ENCODE measurements around the gene GALNT2.

The GALNT2 gene

GRCh38 chr1:230148126-230148652, 81.2 kb downstream of the GALNT2 start:
- Histone ChIP-seq H3K4ac (ENCODE audit: low read length) (no peak overlapping the region), H3K9ac (ENCODE audit: low read depth, low read length, poor library complexity) (no peak overlapping the region), H2BK15ac (ENCODE audit: low read length) (no peak overlapping the region), H3K23ac (ENCODE audit: low read depth, low read length, poor library complexity) (no peak overlapping the region), H2BK5ac (ENCODE audit: low read length) (no peak overlapping the region), H2AK5ac (ENCODE audit: low read depth, low read length) (no peak overlapping the region), H3K18ac (ENCODE audit: low read length) (no peak overlapping the region), H3K4me3 (ENCODE audit: low read length in 2 of 2) (no peak overlapping the region), H3K27me3 (ENCODE audit: control insufficient read depth in 3 of 3, insufficient read depth in 3 of 3, low read depth in 1 of 3, low read length in 3 of 3) (no peaks in the 10 kb centered on the region), H2BK12ac (ENCODE audit: low read length) (no peak overlapping the region), H2BK120ac (ENCODE audit: low read depth, low read length) (no peak overlapping the region), H3K4me1 (ENCODE audit: control insufficient read depth in 2 of 2, insufficient read depth in 1 of 2, low read depth in 1 of 2, low read length in 2 of 2) (peaks cover 25 to 27% of the 10 kb centered on the region in 2 donors), H4K91ac (ENCODE audit: low read depth, low read length, poor library complexity) (no peak overlapping the region), H3K14ac (ENCODE audit: low read length) (no peak overlapping the region), H2AFZ (ENCODE audit: low read length) (no peak overlapping the region), H3K79me1 (ENCODE audit: low read depth, low read length) (peaks cover 7% of the 10 kb centered on the region), H3K36me3 (replicated peaks in 1 of 2; ENCODE audit: control insufficient read depth in 2 of 2, insufficient read depth in 2 of 2, low read length in 2 of 2) (no peaks in the 10 kb centered on the region), H3K4me2 (ENCODE audit: insufficient read depth, low read length, poor library complexity, severe bottlenecking) (no peak overlapping the region), H3K9me3 (replicated peaks in 1 of 2; ENCODE audit: control insufficient read depth in 2 of 2, insufficient read depth in 1 of 2, low read depth in 1 of 2, low read length in 2 of 2) (no peaks in the 10 kb centered on the region), H4K8ac (ENCODE audit: low read depth, low read length) (no peak overlapping the region), H3K27ac (replicated peaks; ENCODE audit: low read length) (no peak overlapping the region)
- no peak for DNase-seq (ENCODE audit: low spot score)
- WGBS, 2 donors (ENCODE audit: extremely low coverage in 2 of 2, insufficient read length in 2 of 2, insufficient replicate concordance in 1 of 2) = no CpG with 5 or more reads among the region's 15 CpGs

- no CpG with 5 or more reads among the region's 11 CpGs for WGBS, 2 donors (ENCODE audit: extremely low coverage in 2 of 2, insufficient read length in 2 of 2, insufficient replicate concordance in 1 of 2)
- Histone ChIP-seq H3K4ac (ENCODE audit: low read length) (no peak overlapping the region), H3K79me1 (ENCODE audit: low read depth, low read length) (peaks cover 7% of the 10 kb centered on the region)
Observed at GRCh38 chr1:230148768-230149469, 81.9 kb downstream of the GALNT2 start.

GRCh38 chr1:230149751-230150584, 82.9 kb downstream of the GALNT2 start:
- no peak overlapping the region for H3K14ac ChIP-seq (ENCODE audit: low read length)
- H3K9ac ChIP-seq (ENCODE audit: low read depth, low read length, poor library complexity) = no peak overlapping the region
- H3K4ac ChIP-seq (ENCODE audit: low read length) = no peak overlapping the region
- no peak for DNase-seq (ENCODE audit: low spot score)
- no peak overlapping the region for H2AFZ ChIP-seq (ENCODE audit: low read length)
- H2BK12ac ChIP-seq (ENCODE audit: low read length) = no peak overlapping the region
- H3K4me1 ChIP-seq (ENCODE audit: control insufficient read depth in 2 of 2, insufficient read depth in 1 of 2, low read depth in 1 of 2, low read length in 2 of 2) = peaks cover 35 to 38% of the 10 kb centered on the region in 2 donors
- no peak overlapping the region for H4K91ac ChIP-seq (ENCODE audit: low read depth, low read length, poor library complexity)
- no peak overlapping the region for H2BK120ac ChIP-seq (ENCODE audit: low read depth, low read length)
- no peaks in the 10 kb centered on the region for H3K9me3 ChIP-seq (replicated peaks in 1 of 2; ENCODE audit: control insufficient read depth in 2 of 2, insufficient read depth in 1 of 2, low read depth in 1 of 2, low read length in 2 of 2)
- H4K8ac ChIP-seq (ENCODE audit: low read depth, low read length) = no peak overlapping the region
- H3K27ac ChIP-seq (replicated peaks; ENCODE audit: low read length) = no peak overlapping the region
- H3K18ac ChIP-seq (ENCODE audit: low read length) = no peak overlapping the region
- no peak overlapping the region for H2BK15ac ChIP-seq (ENCODE audit: low read length)
- no peaks in the 10 kb centered on the region for H3K27me3 ChIP-seq (ENCODE audit: control insufficient read depth in 3 of 3, insufficient read depth in 3 of 3, low read depth in 1 of 3, low read length in 3 of 3)
- no peaks in the 10 kb centered on the region for H3K36me3 ChIP-seq (replicated peaks in 1 of 2; ENCODE audit: control insufficient read depth in 2 of 2, insufficient read depth in 2 of 2, low read length in 2 of 2)
- no peak overlapping the region for H2BK5ac ChIP-seq (ENCODE audit: low read length)
- WGBS, 2 donors (ENCODE audit: extremely low coverage in 2 of 2, insufficient read length in 2 of 2, insufficient replicate concordance in 1 of 2) = no CpG with 5 or more reads among the region's 15 CpGs
- H3K4me3 ChIP-seq (ENCODE audit: low read length in 2 of 2) = no peak overlapping the region
- H3K4me2 ChIP-seq (ENCODE audit: insufficient read depth, low read length, poor library complexity, severe bottlenecking) = no peak overlapping the region
- H3K79me1 ChIP-seq (ENCODE audit: low read depth, low read length) = peaks cover 6% of the 10 kb centered on the region
- no peak overlapping the region for H2AK5ac ChIP-seq (ENCODE audit: low read depth, low read length)
- no peak overlapping the region for H3K23ac ChIP-seq (ENCODE audit: low read depth, low read length, poor library complexity)

More at GRCh38 chr1:230148768-230149469, 81.9 kb downstream of the GALNT2 start:
- H3K4me1 ChIP-seq (ENCODE audit: control insufficient read depth in 2 of 2, insufficient read depth in 1 of 2, low read depth in 1 of 2, low read length in 2 of 2) = peaks cover 27 to 29% of the 10 kb centered on the region in 2 donors
- no peak overlapping the region for H2BK5ac ChIP-seq (ENCODE audit: low read length)
- no peak overlapping the region for H3K18ac ChIP-seq (ENCODE audit: low read length)
- H3K36me3 ChIP-seq (replicated peaks in 1 of 2; ENCODE audit: control insufficient read depth in 2 of 2, insufficient read depth in 2 of 2, low read length in 2 of 2) = no peaks in the 10 kb centered on the region
- H3K27ac ChIP-seq (replicated peaks; ENCODE audit: low read length) = no peak overlapping the region
- H3K9me3 ChIP-seq (replicated peaks in 1 of 2; ENCODE audit: control insufficient read depth in 2 of 2, insufficient read depth in 1 of 2, low read depth in 1 of 2, low read length in 2 of 2) = no peaks in the 10 kb centered on the region
- no peak overlapping the region for H3K23ac ChIP-seq (ENCODE audit: low read depth, low read length, poor library complexity)
- no peak overlapping the region for H3K4me2 ChIP-seq (ENCODE audit: insufficient read depth, low read length, poor library complexity, severe bottlenecking)
- H3K27me3 ChIP-seq (ENCODE audit: control insufficient read depth in 3 of 3, insufficient read depth in 3 of 3, low read depth in 1 of 3, low read length in 3 of 3) = no peaks in the 10 kb centered on the region
- H4K8ac ChIP-seq (ENCODE audit: low read depth, low read length) = no peak overlapping the region
- H4K91ac ChIP-seq (ENCODE audit: low read depth, low read length, poor library complexity) = no peak overlapping the region
- no peak overlapping the region for H2BK12ac ChIP-seq (ENCODE audit: low read length)
- no peak for DNase-seq (ENCODE audit: low spot score)
- no peak overlapping the region for H2AK5ac ChIP-seq (ENCODE audit: low read depth, low read length)
- no peak overlapping the region for H3K14ac ChIP-seq (ENCODE audit: low read length)
- no peak overlapping the region for H2BK120ac ChIP-seq (ENCODE audit: low read depth, low read length)
- H2AFZ ChIP-seq (ENCODE audit: low read length) = no peak overlapping the region
- no peak overlapping the region for H2BK15ac ChIP-seq (ENCODE audit: low read length)
- no peak overlapping the region for H3K9ac ChIP-seq (ENCODE audit: low read depth, low read length, poor library complexity)
- no peak overlapping the region for H3K4me3 ChIP-seq (ENCODE audit: low read length in 2 of 2)

- WGBS, 2 donors (ENCODE audit: extremely low coverage in 2 of 2, insufficient read length in 2 of 2, insufficient replicate concordance in 1 of 2) = no CpG with 5 or more reads among the region's 7 CpGs
- no peak overlapping the region for H3K23ac ChIP-seq (ENCODE audit: low read depth, low read length, poor library complexity)
- H3K4ac ChIP-seq (ENCODE audit: low read length) = no peak overlapping the region
- no peaks in the 10 kb centered on the region for H3K36me3 ChIP-seq (replicated peaks in 1 of 2; ENCODE audit: control insufficient read depth in 2 of 2, insufficient read depth in 2 of 2, low read length in 2 of 2)
- H3K27me3 ChIP-seq (ENCODE audit: control insufficient read depth in 3 of 3, insufficient read depth in 3 of 3, low read depth in 1 of 3, low read length in 3 of 3) = no peaks in the 10 kb centered on the region
- H2AK5ac ChIP-seq (ENCODE audit: low read depth, low read length) = no peak overlapping the region
- H3K79me1 ChIP-seq (ENCODE audit: low read depth, low read length) = peaks cover 4% of the 10 kb centered on the region
- no peak overlapping the region for H2AFZ ChIP-seq (ENCODE audit: low read length)
- H3K14ac ChIP-seq (ENCODE audit: low read length) = no peak overlapping the region
- H4K91ac ChIP-seq (ENCODE audit: low read depth, low read length, poor library complexity) = no peak overlapping the region
- H2BK15ac ChIP-seq (ENCODE audit: low read length) = no peak overlapping the region
- no peak overlapping the region for H3K18ac ChIP-seq (ENCODE audit: low read length)
- peaks cover 34 to 42% of the 10 kb centered on the region in 2 donors for H3K4me1 ChIP-seq (ENCODE audit: control insufficient read depth in 2 of 2, insufficient read depth in 1 of 2, low read depth in 1 of 2, low read length in 2 of 2)
- DNase-seq (ENCODE audit: low spot score) = no peak
- H4K8ac ChIP-seq (ENCODE audit: low read depth, low read length) = no peak overlapping the region
- H3K9me3 ChIP-seq (replicated peaks in 1 of 2; ENCODE audit: control insufficient read depth in 2 of 2, insufficient read depth in 1 of 2, low read depth in 1 of 2, low read length in 2 of 2) = no peaks in the 10 kb centered on the region
- H3K4me3 ChIP-seq (ENCODE audit: low read length in 2 of 2) = no peak overlapping the region
- H3K27ac ChIP-seq (replicated peaks; ENCODE audit: low read length) = no peak overlapping the region
- H2BK120ac ChIP-seq (ENCODE audit: low read depth, low read length) = no peak overlapping the region
- no peak overlapping the region for H2BK5ac ChIP-seq (ENCODE audit: low read length)
- no peak overlapping the region for H2BK12ac ChIP-seq (ENCODE audit: low read length)
- no peak overlapping the region for H3K9ac ChIP-seq (ENCODE audit: low read depth, low read length, poor library complexity)
- no peak overlapping the region for H3K4me2 ChIP-seq (ENCODE audit: insufficient read depth, low read length, poor library complexity, severe bottlenecking)
Observed at GRCh38 chr1:230150615-230151014, 83.6 kb downstream of the GALNT2 start.

Data from neuronal stem cell (in vitro differentiated cells).